HG03045 (cell line): Measurements from ENCODE around the gene KRT7.

Experiments used
- ATAC-seq: cut with Tn5 transposase; IDR thresholded peaks from one replicate; pipeline ENCODE4 v1.9.1; 2021; ENCODE audit warnings: mild to moderate bottlenecking, moderate library complexity; ENCODE audit not compliant: unreplicated experiment

KRT7 gene

GRCh38 chr12:52294803-52295202, 61.8 kb downstream of the KRT7 start:
- no peak for ATAC-seq

- no peak for ATAC-seq
These were observed 62.6 kb downstream of the KRT7 start for GRCh38 chr12:52295663-52296062.

DNA sequence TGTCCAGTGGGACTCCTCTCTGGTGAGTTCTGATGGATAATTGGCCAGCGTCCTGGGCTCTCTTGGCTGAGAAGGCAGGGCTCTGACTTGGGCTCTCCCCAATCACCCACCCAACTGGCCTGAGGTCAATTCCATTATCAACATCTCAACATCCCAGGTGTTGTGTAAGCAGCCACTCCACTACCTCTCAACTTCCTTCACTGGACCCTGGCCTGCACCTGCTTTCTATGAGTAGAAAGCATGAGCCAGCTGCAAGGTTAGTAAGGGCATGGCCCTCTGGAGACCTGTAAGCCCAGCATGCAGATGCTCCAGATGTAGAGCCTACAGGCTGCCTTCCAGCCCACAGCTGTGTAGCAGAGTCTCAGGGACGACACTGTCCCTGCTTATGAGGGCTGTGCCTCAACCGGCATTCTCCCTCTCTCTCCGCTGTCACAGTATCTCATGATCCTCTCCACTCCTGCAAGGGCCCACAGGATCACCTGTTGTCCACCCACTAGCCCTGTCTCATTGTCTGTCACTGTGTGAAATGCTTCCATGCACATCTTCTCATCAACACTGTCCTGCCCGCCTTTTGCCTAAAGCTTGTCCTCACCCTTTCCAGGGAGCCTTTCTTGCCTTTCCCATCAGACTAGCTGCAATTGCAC, 63.7 kb downstream of the KRT7 start:
- ATAC-seq = no peak
